ENCODE measurements around the gene MPZL2. TPM values are rescaled to one million over a fixed set of nuclear protein-coding genes. Genes with fewer than 3 reads are reported as not detected.
"Not testable (repeated sequence)": the region's sequence is repeated elsewhere in the genome, so short reads cannot be mapped to it uniquely, and the experiment has no call there.

MPZL2 gene
- total and polyA plus RNA-seq, 2 donors from 2014 or later = 16.8 to 111 TPM

DNA sequence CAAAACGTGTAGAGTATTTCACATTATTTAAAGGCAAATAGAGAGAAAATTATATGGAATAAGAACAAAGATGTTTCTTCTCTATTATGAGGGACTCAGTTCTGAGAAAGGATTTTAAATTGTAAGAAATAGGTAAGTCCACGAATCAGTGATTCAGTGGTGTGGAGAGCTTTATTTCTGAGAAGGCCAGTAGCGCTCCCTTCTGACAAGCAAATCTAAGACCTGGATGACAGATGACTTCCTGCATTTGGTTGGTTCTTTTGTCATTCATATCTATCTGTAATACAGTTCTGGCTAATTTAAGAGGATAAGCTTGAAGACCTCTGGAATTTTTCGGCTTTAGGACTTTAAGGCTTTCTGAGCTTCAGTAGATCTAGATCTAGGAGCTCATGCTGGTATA lies 47.4 kb upstream of the MPZL2 start:
- Histone ChIP-seq H3K4me3 (ENCODE audit: low read length in 3 of 3) (no peak overlapping the region), H3K4me1 (ENCODE audit: control insufficient read depth in 2 of 3, insufficient read depth in 2 of 3, low read depth in 1 of 3, low read length in 3 of 3) (no peaks in the 10 kb centered on the region), H3K9ac (ENCODE audit: low read length in 3 of 3) (no peak overlapping the region), H3K36me3 (ENCODE audit: control insufficient read depth in 2 of 3, insufficient read depth in 3 of 3, low read length in 3 of 3) (no peaks in the 10 kb centered on the region), H3K27ac (ENCODE audit: low read depth in 2 of 2, low read length in 2 of 2) (no peak overlapping the region), H3K9me3 (ENCODE audit: control insufficient read depth in 2 of 3, insufficient read depth in 1 of 3, low read length in 3 of 3) (no peaks in the 10 kb centered on the region), H3K27me3 (ENCODE audit: control insufficient read depth, insufficient read depth, low read length) (no peaks in the 10 kb centered on the region)
- intact Hi-C loops (cut with DNase I) = no loop called here
- FAIRE-seq (no peak), DNase-seq (no peak)
- TF ChIP-seq, protein P1, sequence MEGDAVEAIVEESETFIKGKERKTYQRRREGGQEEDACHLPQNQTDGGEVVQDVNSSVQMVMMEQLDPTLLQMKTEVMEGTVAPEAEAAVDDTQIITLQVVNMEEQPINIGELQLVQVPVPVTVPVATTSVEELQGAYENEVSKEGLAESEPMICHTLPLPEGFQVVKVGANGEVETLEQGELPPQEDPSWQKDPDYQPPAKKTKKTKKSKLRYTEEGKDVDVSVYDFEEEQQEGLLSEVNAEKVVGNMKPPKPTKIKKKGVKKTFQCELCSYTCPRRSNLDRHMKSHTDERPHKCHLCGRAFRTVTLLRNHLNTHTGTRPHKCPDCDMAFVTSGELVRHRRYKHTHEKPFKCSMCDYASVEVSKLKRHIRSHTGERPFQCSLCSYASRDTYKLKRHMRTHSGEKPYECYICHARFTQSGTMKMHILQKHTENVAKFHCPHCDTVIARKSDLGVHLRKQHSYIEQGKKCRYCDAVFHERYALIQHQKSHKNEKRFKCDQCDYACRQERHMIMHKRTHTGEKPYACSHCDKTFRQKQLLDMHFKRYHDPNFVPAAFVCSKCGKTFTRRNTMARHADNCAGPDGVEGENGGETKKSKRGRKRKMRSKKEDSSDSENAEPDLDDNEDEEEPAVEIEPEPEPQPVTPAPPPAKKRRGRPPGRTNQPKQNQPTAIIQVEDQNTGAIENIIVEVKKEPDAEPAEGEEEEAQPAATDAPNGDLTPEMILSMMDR (IDR thresholded peaks at IDR 0.05; ENCODE audit: borderline replicate concordance, extremely low read depth, insufficient read depth) = no peak

DNA sequence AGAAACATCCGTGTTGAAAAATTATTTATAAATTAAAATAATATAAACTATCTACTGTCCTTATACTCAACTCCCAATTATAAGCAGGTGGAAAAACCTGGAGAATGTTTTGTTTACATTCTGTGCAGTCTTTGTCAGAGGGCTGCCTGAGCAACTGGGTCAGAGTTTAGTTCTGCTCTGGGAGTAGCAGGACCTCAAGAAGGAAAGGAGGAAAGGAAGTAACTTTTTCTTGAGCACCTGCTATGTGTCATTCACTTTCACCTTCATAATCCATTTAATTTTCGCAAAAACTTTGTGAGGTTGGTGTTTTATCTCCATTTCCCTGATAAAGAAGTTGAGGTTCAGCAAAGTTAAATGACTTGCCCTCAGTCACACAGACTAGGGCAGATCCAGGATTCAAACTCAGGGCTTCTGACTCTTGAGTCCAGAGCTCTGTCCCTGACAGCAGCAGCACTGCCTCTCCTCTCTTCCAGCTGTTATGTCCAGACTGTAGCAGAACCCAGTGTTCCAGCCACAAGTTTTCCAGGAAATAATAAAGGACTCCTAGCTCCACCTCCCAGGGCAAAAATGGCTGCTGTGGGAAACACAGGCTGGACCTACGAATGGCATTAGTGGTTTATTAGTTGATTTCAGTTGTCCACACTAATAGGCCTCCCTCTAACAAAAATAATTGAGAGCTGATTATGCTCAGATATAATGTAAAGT lies 46.8 kb upstream of the MPZL2 start:
- H3K9ac ChIP-seq (ENCODE audit: low read length in 3 of 3) = no peak overlapping the region
- intact Hi-C loops (cut with DNase I) = no loop called here
- H3K27me3 ChIP-seq (ENCODE audit: control insufficient read depth, insufficient read depth, low read length) = no peaks in the 10 kb centered on the region
- H3K27ac ChIP-seq (ENCODE audit: low read depth in 2 of 2, low read length in 2 of 2) = no peak overlapping the region
- no peaks in the 10 kb centered on the region for H3K4me1 ChIP-seq (ENCODE audit: control insufficient read depth in 2 of 3, insufficient read depth in 2 of 3, low read depth in 1 of 3, low read length in 3 of 3)
- no peak for FAIRE-seq
- no peaks in the 10 kb centered on the region for H3K36me3 ChIP-seq (ENCODE audit: control insufficient read depth in 2 of 3, insufficient read depth in 3 of 3, low read length in 3 of 3)
- TF ChIP-seq, protein P1 (IDR thresholded peaks at IDR 0.05; ENCODE audit: borderline replicate concordance, extremely low read depth, insufficient read depth) = no peak
- no peak for DNase-seq
- no peak overlapping the region for H3K4me3 ChIP-seq (ENCODE audit: low read length in 3 of 3)
- no peaks in the 10 kb centered on the region for H3K9me3 ChIP-seq (ENCODE audit: control insufficient read depth in 2 of 3, insufficient read depth in 1 of 3, low read length in 3 of 3)

DNA sequence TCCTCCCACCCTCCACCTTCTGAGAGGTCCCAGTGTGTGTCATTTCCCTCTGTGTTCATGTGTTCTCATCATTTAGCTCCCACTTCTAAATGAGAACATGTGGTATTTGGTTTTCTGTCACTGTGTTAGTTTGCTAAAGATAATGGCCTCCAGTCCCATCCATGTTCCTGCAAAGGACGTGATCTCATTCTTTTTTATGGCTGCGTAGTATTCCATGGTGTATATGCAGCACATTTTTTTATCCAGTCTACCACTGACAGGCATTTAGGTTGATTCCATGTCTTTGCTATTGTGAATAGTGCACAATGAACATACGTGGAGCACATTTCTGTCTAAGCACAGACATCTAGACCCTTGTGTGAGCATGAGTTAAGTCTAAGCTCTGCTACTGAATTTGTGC lies 46.2 kb upstream of the MPZL2 start:
- TF ChIP-seq, protein P1 (IDR thresholded peaks at IDR 0.05; ENCODE audit: borderline replicate concordance, extremely low read depth, insufficient read depth) = no peak
- intact Hi-C loops (cut with DNase I) = no loop called here
- Histone ChIP-seq H3K9ac (ENCODE audit: low read length in 3 of 3) (no peak overlapping the region), H3K9me3 (ENCODE audit: control insufficient read depth in 2 of 3, insufficient read depth in 1 of 3, low read length in 3 of 3) (no peaks in the 10 kb centered on the region), H3K36me3 (ENCODE audit: control insufficient read depth in 2 of 3, insufficient read depth in 3 of 3, low read length in 3 of 3) (no peaks in the 10 kb centered on the region), H3K4me3 (ENCODE audit: low read length in 3 of 3) (no peak overlapping the region), H3K27me3 (ENCODE audit: control insufficient read depth, insufficient read depth, low read length) (no peaks in the 10 kb centered on the region), H3K4me1 (ENCODE audit: control insufficient read depth in 2 of 3, insufficient read depth in 2 of 3, low read depth in 1 of 3, low read length in 3 of 3) (no peaks in the 10 kb centered on the region), H3K27ac (ENCODE audit: low read depth in 2 of 2, low read length in 2 of 2) (no peak overlapping the region)
- no peak for DNase-seq
- FAIRE-seq = no peak

DNA sequence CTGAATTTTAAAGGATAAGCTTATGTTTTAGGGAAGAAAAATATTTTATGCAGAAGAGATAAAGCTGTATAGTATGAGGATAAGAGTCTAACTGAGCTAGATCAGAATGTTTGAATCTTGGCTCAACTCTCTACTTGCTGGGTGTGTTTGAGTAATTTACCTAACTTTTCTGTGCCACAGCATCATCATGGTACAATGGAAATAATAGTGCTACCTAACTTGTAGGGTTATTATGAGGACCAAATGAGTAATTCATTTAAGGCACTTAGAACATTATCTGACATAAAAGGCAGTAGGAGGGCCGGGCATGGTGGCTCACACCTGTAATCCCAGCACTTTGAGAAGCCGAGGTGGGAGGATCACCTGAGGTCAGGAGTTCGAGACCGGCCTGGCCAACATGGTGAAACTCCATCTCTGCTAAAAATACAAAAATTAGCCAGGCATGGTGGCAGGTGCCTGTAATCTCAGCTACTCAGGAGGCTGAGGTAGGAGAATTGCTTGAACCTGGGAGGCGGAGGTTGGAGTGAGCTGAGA lies 45.0 kb upstream of the MPZL2 start:
- H3K9me3 ChIP-seq (ENCODE audit: control insufficient read depth in 2 of 3, insufficient read depth in 1 of 3, low read length in 3 of 3); DNase-seq; H3K27me3 ChIP-seq (ENCODE audit: control insufficient read depth, insufficient read depth, low read length); H3K27ac ChIP-seq (ENCODE audit: low read depth in 2 of 2, low read length in 2 of 2); FAIRE-seq; H3K36me3 ChIP-seq (ENCODE audit: control insufficient read depth in 2 of 3, insufficient read depth in 3 of 3, low read length in 3 of 3); H3K4me3 ChIP-seq (ENCODE audit: low read length in 3 of 3); H3K9ac ChIP-seq (ENCODE audit: low read length in 3 of 3); H3K4me1 ChIP-seq (ENCODE audit: control insufficient read depth in 2 of 3, insufficient read depth in 2 of 3, low read depth in 1 of 3, low read length in 3 of 3); intact Hi-C loops (cut with DNase I): not testable (repeated sequence)

Measured in kidney (tissue), 14 donors.